Inflammatory macrophage treated with lipopolysaccharide for 1 hour (primary cell): Measurements from ENCODE around the gene PDPK1.
"Not testable (repeated sequence)": the region's sequence is repeated elsewhere in the genome, so short reads cannot be mapped to it uniquely, and the experiment has no call there.

Experiments
- DNase-seq, 2 donors: peaks; one replicate each; pipeline ENCODE4 v3.0.0-alpha.2; 2020 to 2022

PDPK1 gene

DNA sequence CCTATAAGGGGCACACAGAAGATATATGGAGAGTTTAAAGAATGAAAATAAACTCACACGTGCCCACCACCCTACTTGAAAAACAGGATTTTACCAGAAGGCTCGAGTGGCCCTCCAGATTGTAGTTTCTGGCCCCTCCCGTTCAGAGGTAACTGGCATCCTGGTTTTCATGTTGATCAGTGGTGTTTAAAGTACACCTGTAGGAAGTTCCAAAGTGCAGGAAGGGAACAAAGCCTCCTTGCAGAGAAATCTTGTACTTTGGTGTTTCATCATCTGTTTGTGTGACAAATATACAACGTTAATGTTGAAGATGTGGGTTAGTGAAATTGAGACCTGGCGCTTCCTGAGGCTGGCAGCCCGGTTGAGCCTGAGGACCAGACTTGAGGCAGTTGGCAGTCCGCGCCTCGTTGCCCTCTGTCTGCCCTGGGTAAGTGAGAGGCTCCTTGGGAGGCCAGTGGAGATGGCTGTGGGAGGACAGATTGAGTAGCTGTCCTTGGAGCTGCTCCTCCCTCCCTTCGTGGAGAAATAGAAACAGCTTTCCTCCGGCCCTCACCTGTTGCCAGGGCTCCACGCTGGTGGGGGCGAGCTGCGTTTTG is 12.6 kb downstream of the PDPK1 start:
- DNase-seq, result not testable (repeated sequence)

DNA sequence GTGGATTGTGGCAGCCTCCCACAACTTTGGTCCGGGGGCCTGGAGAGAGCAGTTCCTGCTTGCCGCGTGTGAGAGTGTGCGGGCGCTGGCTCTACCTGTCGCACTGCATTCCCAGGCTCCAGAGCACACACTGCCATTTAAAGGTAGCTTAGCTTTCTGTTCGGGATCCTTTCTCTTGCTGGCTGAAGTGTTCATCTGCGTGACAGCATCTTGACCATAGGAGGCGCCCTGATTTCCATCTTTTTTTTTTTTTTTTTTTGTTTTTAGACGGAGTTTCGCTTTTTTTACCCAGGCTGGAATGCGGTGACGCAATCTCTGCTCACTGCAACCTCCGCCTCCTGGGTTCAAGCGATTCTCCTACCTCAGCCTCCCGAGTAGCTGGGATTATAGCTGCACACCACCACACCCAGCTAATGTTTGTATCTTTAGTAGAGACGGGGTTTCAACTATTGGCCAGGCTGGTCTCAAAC is 13.6 kb downstream of the PDPK1 start:
- not testable (repeated sequence) for DNase-seq

DNA sequence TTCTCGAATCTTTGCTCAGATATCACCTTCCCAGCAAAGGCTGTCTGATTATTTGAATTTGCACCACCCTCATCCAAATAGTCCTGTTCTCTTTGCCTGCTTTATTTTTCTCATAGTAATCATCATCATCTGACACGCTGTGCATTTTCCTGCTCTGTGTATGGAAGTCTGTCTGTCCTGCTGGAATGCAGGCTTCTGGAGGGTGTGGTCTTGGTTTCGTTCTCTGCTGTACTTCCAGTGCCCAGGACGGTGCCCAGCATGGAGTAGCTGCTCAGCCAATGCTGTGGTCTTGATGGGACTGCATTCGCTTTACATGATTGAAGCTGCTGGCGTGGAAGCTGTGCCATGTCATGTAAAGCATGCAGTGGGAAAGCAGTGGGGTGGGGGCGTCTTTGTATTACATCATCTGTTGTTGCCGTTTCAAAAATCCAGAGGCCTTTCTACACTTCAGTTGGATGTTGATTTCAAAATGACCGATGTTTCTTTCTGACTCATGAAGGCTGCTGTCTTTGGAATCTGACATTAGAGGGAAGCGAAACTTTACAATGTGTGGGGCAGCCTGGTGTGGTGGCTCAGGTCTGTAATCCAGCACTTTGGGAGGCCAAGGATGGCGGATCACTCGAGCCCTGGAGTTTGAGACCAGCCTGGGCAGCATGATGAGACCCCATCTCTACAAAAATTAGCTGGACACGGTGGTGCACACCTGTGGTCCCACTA is 17.0 kb downstream of the PDPK1 start:
- not testable (repeated sequence) for DNase-seq

DNA sequence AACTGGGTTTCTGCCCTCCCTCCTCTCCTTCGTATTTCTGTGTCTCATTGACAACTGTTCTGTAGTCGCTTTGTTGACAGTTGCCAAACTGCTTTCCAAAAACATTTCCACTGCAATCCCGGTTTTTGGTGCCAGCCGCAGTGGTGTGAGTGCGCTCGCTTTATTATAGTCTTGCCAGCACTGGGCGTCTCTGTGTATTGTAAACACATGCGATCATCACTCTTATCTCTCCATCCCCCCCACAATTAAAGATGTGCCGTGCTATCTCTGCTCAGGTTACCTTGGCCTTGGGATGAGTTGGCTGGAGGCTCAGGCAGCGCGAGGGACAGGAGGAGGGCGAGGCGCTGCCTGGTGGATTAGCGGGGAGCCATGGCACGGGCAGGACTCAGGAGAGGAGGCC is 19.3 kb downstream of the PDPK1 start:
- not testable (repeated sequence) for DNase-seq

DNA sequence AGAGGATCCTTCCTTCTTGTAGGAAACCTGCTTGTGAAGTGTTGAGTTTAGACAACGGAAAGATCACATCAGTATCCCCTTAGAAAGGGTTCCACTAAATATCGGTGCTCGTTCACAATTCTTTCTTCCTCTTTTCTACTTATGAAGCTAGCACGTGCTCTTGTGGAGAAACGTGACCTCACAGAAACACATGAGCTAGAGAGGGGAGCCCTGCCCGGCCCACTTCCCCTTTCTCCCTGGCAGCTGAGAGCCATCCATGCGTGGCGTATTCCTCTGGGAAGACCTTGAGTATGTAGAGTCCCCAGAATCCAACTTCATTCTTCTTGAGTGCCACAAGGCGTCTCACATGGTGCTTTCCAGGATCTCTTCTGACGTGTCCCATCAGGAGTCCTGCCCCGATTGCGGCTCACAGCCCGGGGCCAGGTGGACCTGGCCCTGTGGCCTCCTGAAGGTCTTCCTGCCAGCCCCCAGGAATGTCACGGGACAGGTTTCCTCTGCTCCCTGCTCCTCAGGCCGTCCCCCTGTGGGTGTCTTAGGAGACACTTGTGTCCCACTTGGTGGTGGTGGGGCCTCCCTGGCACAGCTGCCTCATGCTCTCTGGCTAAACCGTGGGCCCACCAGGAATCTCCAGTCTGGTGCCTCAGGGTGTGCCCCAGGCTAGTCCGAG is 22.4 kb downstream of the PDPK1 start:
- not testable (repeated sequence) for DNase-seq

DNA sequence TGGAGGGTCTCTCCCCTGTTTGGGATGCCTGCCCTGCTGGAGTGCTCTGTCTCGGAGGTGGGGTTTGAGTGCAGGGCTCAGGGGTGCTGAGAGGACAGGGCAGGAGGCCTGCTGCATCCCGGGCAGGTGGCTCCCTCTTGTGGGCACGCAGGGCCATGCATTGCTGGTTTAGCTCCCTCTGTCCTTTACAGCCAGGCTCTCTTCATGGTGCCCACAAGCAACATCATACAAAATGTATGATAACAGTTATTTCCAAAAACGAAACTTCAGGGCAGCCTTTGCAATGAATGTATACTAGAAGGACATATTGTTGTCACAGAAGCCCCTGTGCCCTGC is 22.9 kb downstream of the PDPK1 start:
- DNase-seq, result not testable (repeated sequence)

DNA sequence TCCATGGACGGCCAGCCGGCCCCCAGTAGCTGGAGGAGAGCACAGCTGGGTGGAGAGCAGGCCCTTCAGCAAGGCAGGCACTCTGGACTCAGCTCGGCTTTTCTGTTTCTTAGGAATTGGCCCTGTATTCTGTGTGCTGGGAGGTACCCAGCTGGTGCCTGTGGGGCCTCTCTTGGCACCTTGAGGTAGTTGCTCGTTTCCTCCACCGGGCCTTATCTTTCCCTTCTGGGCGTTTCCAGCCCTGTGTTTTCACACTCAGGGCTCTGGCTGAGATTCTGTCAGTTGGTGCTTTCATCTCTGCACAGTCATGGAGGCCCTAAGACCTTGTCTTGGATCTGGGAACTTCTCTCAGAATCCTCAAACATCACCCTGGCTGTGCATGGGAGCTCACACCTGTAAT is 29.7 kb downstream of the PDPK1 start:
- not testable (repeated sequence) for DNase-seq

DNA sequence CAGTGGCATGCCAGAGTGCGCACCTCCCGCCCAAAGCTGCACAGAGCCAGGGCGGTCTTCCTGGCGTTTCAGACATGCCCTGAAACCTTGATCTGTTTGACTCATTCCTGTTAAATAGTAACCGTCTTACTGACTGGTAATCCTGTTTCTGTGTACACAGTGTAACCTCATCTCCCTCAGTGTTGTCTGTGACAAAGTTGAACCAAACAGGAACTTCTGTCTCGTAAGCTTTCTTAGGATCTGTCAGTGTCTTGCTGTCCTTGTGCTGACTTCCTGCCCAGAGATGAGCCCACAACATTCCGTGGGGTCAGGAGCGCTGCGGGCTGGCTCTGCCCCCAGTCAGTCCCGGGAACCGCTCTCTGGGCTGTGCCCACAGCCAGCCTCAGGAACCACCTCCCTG is 30.8 kb downstream of the PDPK1 start:
- DNase-seq, result not testable (repeated sequence)

DNA sequence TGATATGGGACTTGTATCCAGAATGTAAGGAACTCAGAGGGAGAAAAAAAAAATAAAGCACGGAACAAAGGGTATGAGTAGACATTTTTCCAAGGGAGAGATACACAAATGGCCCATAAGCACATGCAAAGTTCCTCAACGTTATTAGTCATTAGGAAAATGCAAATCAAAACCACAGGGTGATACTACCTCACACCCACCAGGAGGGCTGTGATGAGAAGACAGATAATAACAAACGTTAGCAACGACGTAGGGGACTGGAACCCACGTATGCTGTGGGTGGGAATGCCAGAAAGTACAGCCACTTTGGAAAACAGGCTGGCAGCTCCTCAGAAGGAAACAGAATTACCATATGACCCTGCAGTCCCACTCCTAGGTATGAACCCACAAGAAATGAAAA is 34.9 kb downstream of the PDPK1 start:
- not testable (repeated sequence) for DNase-seq

DNA sequence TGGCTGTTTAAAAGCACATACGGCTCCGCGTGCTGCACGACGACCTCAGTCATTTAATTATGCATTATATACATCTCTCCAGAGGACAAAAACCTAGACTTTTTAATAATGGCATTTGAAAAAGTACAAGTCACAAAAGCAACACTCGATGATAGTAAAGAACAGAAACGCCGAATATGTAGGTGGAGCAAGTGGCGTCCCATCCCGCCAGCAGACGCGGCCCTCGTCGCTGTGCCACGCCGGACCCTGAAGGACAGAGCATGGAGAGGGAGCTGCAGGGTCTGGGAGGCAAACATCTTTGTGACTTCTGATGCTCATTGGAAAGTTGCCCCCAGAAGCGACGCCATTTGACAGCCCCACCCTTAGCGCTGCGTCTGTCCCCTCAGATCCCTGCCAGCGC is 38.0 kb downstream of the PDPK1 start:
- DNase-seq, result not testable (repeated sequence)

DNA sequence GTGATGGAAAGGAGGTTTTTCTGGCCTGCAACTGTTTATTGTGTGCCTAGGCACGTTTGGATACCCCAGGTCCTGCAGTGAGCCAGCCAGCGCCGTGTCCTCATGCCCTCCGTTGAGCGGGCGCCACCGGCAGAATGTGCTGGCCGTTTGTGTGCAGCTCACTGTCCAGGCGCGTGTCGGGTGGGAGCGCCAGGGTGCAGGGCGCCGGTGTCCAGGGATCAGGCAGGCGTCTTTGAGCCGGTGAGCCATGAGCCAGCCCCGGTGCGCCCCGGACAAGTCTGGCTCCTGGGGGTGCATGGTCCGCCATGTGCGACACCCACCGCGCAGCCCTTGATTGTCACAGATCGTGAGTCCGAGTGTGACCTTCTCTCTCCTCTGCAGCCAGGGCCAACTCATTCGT is 39.2 kb downstream of the PDPK1 start:
- DNase-seq, result not testable (repeated sequence)

DNA sequence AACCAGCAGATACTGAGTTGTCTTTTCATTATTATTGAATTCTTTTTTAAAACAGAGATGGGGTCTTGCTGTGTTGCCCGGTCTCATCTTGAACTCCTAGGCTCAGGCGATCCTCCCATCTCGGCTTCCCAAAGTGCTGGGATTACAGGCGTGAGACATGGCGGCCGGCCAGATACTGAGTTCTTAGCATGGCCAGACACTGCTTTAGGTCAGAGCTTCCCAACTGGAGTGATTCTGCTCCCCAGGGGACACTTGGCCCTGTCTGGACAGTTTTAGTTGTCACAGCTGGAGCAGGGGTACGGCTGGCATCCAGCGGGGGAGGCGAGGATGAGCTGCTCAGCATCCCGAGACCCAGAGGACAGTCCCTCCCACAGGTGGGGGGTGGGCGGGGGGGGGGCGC is 41.1 kb downstream of the PDPK1 start:
- DNase-seq, result not testable (repeated sequence)

DNA sequence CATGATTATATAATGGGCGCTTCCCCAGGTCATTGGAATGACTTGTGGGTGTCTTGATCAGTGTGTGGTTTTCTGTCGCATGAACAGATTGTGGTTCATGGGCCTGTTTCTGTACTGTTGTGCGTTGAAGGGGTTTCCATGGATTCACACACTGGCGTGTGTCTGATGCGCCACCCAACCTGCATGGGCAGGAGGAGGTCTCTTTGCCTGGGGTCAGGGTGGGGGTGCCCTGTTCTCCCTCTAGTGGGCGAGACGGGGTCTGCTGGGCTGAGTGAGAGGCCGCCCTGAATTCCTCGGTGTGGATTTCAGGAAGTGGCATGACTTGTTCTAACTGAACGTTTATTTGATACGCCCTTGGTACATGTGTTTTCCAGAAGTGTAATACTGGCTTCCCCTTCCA is 42.3 kb downstream of the PDPK1 start:
- DNase-seq, result peak; percentile 4 to 14

DNA sequence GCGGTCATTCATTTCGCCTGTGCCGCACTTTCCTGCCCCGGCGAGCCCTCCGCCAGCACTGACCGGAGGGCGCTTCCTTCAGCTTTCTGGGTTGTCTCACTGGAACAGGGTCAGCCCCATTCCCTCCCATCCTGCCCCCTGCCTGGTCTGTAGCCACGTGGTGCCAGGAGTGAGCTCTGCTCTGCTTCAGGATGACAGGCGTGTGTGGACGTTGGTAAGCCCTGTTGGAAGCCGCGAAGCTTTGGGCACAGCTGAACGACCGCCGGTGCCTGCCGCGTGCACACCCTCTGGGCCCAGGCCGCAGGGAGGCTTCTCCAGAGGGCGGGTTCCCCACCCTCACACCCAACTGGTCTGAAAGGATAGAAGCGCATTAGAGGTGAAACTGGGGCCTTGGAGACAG is 43.0 kb downstream of the PDPK1 start:
- DNase-seq, result not testable (repeated sequence)

DNA sequence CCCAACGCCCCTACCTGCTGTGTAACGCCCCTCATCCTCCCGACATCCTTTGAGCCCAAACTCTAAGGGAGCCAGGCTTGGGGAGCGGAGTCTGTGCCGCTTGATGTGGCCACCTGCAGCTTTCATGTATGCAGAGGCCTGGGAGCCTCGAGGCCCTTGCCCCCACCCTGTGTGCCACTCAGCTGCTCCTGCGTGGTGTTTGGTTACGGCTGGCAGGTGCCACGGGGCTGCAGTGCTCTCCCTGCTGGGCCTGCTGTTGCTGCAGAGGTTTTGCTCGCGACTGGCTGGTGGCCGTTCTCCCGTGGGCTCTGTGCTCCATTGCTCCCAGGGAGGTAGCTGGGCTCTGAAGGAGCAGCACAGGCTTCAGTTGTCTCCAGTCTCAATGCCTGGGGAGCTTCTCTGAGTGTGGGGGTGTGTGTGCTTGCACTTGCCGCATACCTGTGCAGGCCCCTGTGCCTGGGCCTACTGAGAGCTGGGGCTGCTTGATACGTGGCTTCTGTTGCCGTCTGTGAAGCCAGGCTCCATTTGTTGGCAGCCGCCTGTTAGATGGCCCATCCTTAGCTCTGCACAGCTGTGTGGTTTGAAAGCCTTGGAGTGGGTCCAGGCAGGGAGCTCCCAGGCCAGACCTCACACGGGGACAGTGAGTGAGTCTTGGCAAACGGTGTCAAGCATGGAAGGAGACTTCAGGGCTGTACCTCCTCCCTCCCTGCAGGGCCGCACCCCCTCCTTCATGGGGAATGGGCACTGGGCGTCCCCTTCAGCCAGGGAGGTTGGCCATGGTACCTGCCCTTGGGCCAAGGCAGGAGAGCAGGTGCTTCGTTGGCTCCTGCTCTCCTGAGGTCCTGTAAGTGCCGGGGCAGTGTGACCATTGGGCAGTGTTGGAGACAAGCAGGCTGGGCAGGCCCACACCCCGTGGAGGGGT is 47.2 kb downstream of the PDPK1 start:
- no peak for DNase-seq

DNA sequence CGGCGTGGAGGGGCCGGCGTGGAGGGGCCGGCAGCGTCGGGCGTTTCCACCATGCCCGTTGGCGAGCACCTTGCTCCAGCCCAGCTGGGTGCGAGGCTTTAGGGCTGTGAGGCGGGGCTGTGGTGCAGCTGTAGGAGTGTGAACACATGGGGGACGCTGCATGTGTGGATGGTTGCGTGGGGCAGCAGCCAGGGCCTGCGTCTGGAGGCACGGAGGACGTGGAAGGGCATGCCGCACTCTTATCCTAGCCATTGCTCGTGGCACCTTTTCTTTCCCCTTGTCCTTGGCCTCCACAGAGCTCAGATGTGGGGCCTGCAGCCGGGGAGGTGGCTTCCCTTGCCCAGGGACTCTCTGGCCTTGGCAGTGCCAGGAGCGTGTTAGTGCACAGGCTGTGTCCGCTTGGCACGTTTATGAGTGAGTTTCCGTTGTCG is 47.8 kb downstream of the PDPK1 start:
- no peak for DNase-seq

DNA sequence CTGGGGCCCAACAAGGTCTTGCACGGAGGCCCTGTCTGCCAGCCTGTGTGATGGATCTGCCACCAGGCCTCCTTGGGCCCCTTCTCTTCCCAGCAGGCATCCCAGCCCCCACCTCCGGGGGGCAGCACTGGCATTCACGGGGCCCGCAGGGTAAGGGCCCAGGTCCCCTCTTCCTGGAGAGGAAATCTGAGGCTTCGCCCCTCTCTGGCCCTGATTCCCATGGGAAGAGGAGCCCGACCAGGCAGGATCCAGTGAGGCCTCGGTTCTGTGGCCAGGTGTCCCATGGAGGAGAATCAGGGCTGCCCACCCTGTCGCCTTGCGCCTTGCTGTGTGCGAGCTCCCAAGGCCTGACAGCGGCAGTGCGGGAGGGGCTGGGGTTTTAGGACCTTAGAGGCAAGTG is 48.4 kb downstream of the PDPK1 start:
- DNase-seq, result no peak

DNA sequence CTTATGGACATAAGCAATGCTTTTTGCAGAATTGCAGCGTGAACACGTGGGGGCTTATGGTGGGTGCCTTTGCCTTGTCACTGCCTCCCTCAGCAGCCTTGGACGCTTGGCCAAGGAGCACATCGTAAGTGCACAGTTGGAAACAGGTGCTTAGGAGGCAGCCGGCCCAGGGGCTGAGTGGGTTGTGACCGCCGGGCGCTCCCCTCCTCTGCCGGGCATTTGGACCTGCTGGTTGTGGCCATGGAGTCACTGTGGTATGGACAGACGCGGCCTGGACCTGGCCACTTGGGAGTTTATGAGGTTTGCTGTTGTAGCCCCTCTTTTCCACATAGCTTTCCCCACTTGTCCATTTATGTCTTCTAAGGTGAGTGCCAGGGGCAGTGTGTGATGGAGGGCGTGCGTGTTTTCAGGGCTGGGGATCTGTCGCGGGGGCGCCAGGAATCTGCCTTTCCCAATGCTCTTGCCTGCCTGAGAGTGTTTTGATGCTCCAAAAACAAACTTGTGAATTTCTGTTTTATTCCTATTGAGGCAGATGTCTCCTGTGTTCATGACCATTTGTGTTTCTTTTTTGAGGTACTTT is 49.2 kb downstream of the PDPK1 start:
- no peak for DNase-seq

DNA sequence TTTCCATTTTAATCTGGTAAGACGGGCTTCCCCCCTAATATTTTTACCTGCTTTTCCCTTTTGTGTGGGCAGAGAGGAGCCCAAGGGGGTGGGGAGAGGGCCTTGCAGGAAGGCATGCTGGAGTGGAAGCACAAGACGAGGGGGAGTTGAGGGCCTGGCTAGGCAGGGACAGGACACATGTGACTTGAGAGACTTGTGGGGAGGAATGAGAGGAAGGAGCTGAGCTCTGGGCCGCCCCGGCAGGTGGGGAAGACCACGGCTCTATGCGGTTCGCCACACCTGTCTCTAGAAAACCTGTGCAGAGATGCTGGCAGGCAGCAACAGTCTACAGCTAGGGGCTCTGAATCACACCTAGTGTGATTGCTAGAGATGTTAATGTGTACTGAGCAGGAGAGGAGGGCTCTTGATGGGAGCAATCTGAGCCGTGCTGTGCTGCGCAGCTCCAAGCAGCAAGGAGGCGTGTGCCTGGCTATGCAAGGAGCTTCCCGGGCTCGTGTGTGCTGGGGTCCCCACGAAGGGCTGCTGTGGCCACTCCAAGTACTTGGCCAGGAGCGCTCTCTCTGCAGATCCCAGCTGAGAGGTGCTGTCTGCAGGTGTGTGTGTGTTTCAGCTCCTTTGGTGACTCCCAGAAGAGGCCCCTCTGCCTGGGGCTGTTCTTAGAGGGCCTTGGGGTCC is 50.2 kb downstream of the PDPK1 start:
- DNase-seq, result no peak

DNA sequence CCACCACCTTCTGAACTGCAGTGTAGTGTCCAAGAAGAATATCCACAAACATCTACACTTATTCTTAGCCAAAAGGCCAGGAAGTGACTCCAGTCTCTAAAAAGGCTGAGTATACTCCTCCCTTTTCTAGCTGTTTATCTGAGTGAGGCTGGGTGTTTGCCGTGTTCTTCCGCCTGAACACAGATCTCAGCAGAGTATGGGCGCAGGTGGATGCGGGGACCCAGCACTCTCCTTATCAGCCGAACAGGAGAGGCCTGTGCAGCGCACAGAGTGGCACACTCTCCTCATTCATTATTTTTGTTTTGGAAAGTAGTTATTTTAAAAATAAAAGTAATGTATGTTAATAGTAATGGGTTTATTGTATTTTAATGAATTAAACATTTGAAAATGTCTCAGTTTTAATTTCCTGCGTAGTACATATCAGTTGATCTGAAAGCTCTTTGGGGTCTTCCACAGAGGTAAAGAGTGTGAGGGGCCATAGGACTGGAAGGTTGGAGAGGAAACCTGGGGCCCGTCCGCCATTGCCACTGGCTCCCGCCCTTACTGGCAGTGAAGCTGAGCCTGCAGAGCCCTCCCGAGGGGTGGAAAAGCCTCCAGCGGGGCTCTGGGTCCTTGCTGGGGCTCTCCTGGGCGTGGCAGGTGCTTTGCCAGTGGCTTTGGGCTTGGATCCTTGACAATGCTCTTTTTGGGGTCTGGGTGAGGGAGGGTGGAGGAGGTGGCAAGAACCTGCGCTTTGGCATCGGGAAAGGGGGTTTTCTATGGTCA is 53.8 kb downstream of the PDPK1 start:
- DNase-seq, result no peak

DNA sequence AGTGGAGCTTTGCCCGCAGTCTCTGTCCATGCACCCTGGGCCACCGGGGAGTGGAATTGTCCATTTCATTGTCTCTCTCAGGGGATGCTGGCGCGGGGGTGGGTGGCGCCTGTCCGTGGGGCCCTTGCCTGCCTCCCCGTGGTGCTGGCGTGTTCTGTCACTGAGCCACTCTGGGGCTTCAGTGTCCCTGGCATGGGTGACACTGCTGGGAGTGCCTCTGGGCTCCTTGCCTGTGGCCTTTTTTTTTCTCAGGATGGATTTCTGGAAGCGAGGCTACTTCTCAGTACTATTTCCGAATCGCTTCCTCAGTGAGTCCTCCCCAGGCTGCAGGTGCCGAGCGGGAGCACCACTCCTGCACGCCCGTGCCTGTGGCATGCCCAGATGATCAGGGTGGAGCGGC is 55.0 kb downstream of the PDPK1 start:
- DNase-seq, result no peak
